SK-N-SH (cell line): ENCODE measurements around the gene ATOSA. TPM values are rescaled to one million over a fixed set of nuclear protein-coding genes. Genes with fewer than 3 reads are reported as not detected.

ENCODE experiments used
- CTCF ChIA-PET: fragments of 300-600, 350-600 bp; formaldehyde crosslinking; extraction: SDS; loops from one replicate; lab custom pipeline; 2021; lab: Yijun Ruan, JAX
- POLR2A ChIA-PET: fragments of 350-600 bp; sonication (Branson Sonifier 250); formaldehyde crosslinking; extraction: SDS; loops from one replicate; lab custom pipeline; 2020; ENCODE audit warnings: antibody characterized with exemption, inconsistent platforms; lab: Yijun Ruan, JAX
- DNase-seq: peaks from one replicate; pipeline ENCODE4 v3.0.0; 2012
- H2AFZ ChIP-seq: fragments of 200-600 bp; sonication (generic); 2 replicates; pipeline ENCODE4 v1.8.1; 2016; ENCODE audit warnings: antibody characterized with exemption, mild to moderate bottlenecking, low read depth
- H3F3A ChIP-seq: fragments of 200-600 bp; sonication (generic); replicated peaks from 2 replicates; pipeline ENCODE3; 2016; ENCODE audit warnings: antibody characterized with exemption, mild to moderate bottlenecking; ENCODE audit not compliant: insufficient read depth
- H3K27ac ChIP-seq, 2 experiments: fragments of 200-500 bp in 1 of 2; fragments of 200-600 bp in 1 of 2; sonication (Bioruptor generic) in 1 of 2; sonication (generic), shearing (Covaris generic) in 1 of 2; 2 replicates each; pipeline versions ENCODE4 v1.5.1 to v1.6.1; 2014 to 2016; ENCODE audit warnings: low read depth in 2 of 2, inconsistent platforms in 1 of 2, low read length in 1 of 2, mild to moderate bottlenecking in 1 of 2, mixed read lengths in 1 of 2
- H3K27me3 ChIP-seq: fragments of 200-600 bp; sonication (generic), shearing (Covaris generic); 2 replicates; pipeline ENCODE4 v1.6.1; 2016; ENCODE audit warnings: mixed run types; ENCODE audit not compliant: insufficient read depth
- H3K36me3 ChIP-seq, 2 experiments: fragments of 200-500 bp in 1 of 2; fragments of 200-600 bp in 1 of 2; sonication (Bioruptor generic) in 1 of 2; sonication (generic) in 1 of 2; replicated peaks in 1 of 2; 2 replicates each; pipeline versions ENCODE3 to v1.5.1; 2014 to 2016; ENCODE audit warnings: low read length in 1 of 2, mild to moderate bottlenecking in 1 of 2; ENCODE audit not compliant: insufficient read depth in 2 of 2, control insufficient read depth in 1 of 2
- H3K4me1 ChIP-seq, 2 experiments: fragments of 200-500 bp in 1 of 2; fragments of 200-600 bp in 1 of 2; sonication (Bioruptor generic) in 1 of 2; sonication (generic), shearing (Covaris generic) in 1 of 2; 2 replicates each; pipeline versions ENCODE4 v1.5.1 to v1.6.1; 2014 to 2016; ENCODE audit warnings: low read depth in 1 of 2, low read length in 1 of 2, mixed run types in 1 of 2; ENCODE audit not compliant: insufficient read depth in 2 of 2, control insufficient read depth in 1 of 2
- H3K4me2 ChIP-seq: fragments of 200-600 bp; sonication (generic), shearing (Covaris generic); 2 replicates; pipeline ENCODE4 v1.6.1; 2017; ENCODE audit warnings: mixed run types
- H3K4me3 ChIP-seq, 2 experiments: fragments of 200-500 bp in 1 of 2; fragments of 200-600 bp in 1 of 2; sonication (Bioruptor generic) in 1 of 2; sonication (generic), shearing (Covaris generic) in 1 of 2; 2 replicates each; pipeline versions ENCODE4 v1.5.1 to v1.8.1; 2014 to 2016; ENCODE audit warnings: low read depth in 2 of 2, inconsistent platforms in 1 of 2, low read length in 1 of 2, mild to moderate bottlenecking in 1 of 2, mixed read lengths in 1 of 2, moderate library complexity in 1 of 2
- H3K79me2 ChIP-seq: fragments of 200-600 bp; sonication (generic); 2 replicates; pipeline ENCODE4 v1.8.1; 2017; ENCODE audit warnings: mild to moderate bottlenecking; ENCODE audit not compliant: insufficient read depth
- H3K9ac ChIP-seq: fragments of 200-600 bp; sonication (generic); 2 replicates; pipeline ENCODE4 v1.6.1; 2017; ENCODE audit warnings: mixed run types
- H3K9me2 ChIP-seq: fragments of 200-600 bp; sonication (generic); 2 replicates; pipeline ENCODE4 v1.6.1; 2017; ENCODE audit warnings: mixed run types
- H3K9me3 ChIP-seq: fragments of 200-600 bp; sonication (generic); 2 replicates; pipeline ENCODE4 v1.6.1; 2017; ENCODE audit warnings: mixed run types, mild to moderate bottlenecking, moderate library complexity
- H4K20me1 ChIP-seq: fragments of 200-600 bp; sonication (generic); 2 replicates; pipeline ENCODE4 v1.6.1; 2017; ENCODE audit warnings: mild to moderate bottlenecking, mixed run types; ENCODE audit not compliant: insufficient read depth
- EP300 ChIP-seq, 2 experiments: IDR thresholded peaks; 2 replicates each; pipeline versions ENCODE4 v1.4.0 to v1.6.1; 2012; ENCODE audit warnings: borderline replicate concordance in 1 of 2, low read depth in 1 of 2, low read length in 1 of 2
- FOSL2 ChIP-seq: IDR thresholded peaks from 2 replicates; pipeline ENCODE4 v1.4.0; 2012; ENCODE audit warnings: low read depth, mild to moderate bottlenecking, moderate library complexity, borderline replicate concordance
- FOXJ3 ChIP-seq: sonication (generic); formaldehyde crosslinking; IDR thresholded peaks from 2 replicates; pipeline ENCODE4 v1.5.1; 2020; ENCODE audit warnings: mild to moderate bottlenecking, missing genetic modification reagents
- GABPA ChIP-seq: IDR thresholded peaks from 2 replicates; pipeline ENCODE4 v1.4.0; 2012; ENCODE audit warnings: low read depth, mild to moderate bottlenecking
- GATA2 ChIP-seq: sonication (generic); formaldehyde crosslinking; IDR thresholded peaks from 2 replicates; pipeline ENCODE4 v1.5.0; 2020; ENCODE audit warnings: mild to moderate bottlenecking, missing genetic modification reagents
- MEF2A ChIP-seq: IDR thresholded peaks from 2 replicates; pipeline ENCODE4 v1.4.0; 2012; ENCODE audit warnings: low read depth, borderline replicate concordance
- NRF1 ChIP-seq: IDR thresholded peaks from 2 replicates; pipeline ENCODE4 v1.6.1; 2012; ENCODE audit warnings: low read depth, mild to moderate bottlenecking, low read length
- RAD21 ChIP-seq: IDR thresholded peaks from 2 replicates; pipeline ENCODE4 v1.6.1; 2012; ENCODE audit warnings: mild to moderate bottlenecking, low read length
- RFX5 ChIP-seq: IDR thresholded peaks from 2 replicates; pipeline ENCODE4 v1.6.1; 2012; ENCODE audit warnings: mild to moderate bottlenecking, improper control_type of control experiment, low read length
- RXRA ChIP-seq: IDR thresholded peaks from 2 replicates; pipeline ENCODE4 v1.4.0; 2012; ENCODE audit warnings: low read depth, mild to moderate bottlenecking, borderline replicate concordance
- SIN3A ChIP-seq: IDR thresholded peaks from 2 replicates; pipeline ENCODE4 v1.6.1; 2012; ENCODE audit warnings: low read depth, mild to moderate bottlenecking, low read length, moderate library complexity, borderline replicate concordance
- TAF1 ChIP-seq: IDR thresholded peaks from 2 replicates; pipeline ENCODE4 v1.6.1; 2012; ENCODE audit warnings: low read depth, mild to moderate bottlenecking, low read length, moderate library complexity, borderline replicate concordance
- YY1 ChIP-seq: IDR thresholded peaks from 2 replicates; pipeline ENCODE4 v1.4.0; 2012; ENCODE audit warnings: low read depth, mild to moderate bottlenecking
- polyA plus RNA-seq, 3 experiments: library from polyadenylated mRNA; depleted of rRNA; stranded (reverse); fragments of >200 nt; gene quantifications; 2 replicates each; pipeline ENCODE4 v1.2.3, GENCODE V29; 2012
- TF ChIP-seq, protein P1 (sequence below): IDR thresholded peaks from 2 replicates; pipeline ENCODE4 v1.6.1; 2012; ENCODE audit warnings: mild to moderate bottlenecking, low read depth, low read length, moderate library complexity
- TF ChIP-seq, protein P2 (sequence below): IDR thresholded peaks from 2 replicates; pipeline ENCODE4 v1.4.0; 2012; ENCODE audit warnings: low read depth, borderline replicate concordance
- TF ChIP-seq, protein P3 (sequence below): IDR thresholded peaks from 2 replicates; pipeline ENCODE4 v1.4.0; 2012; ENCODE audit warnings: low read depth
- TF ChIP-seq, protein P4 (sequence below): IDR thresholded peaks from 2 replicates; pipeline ENCODE4 v1.4.0; 2012; ENCODE audit warnings: low read depth, borderline replicate concordance
- TF ChIP-seq, protein P5 (sequence below): IDR thresholded peaks from 2 replicates; pipeline ENCODE4; 2012

ATOSA gene
- polyA plus RNA-seq, 1 of the 3 experiments (the other 2 are of a cell fraction): 7.4 TPM

DNA sequence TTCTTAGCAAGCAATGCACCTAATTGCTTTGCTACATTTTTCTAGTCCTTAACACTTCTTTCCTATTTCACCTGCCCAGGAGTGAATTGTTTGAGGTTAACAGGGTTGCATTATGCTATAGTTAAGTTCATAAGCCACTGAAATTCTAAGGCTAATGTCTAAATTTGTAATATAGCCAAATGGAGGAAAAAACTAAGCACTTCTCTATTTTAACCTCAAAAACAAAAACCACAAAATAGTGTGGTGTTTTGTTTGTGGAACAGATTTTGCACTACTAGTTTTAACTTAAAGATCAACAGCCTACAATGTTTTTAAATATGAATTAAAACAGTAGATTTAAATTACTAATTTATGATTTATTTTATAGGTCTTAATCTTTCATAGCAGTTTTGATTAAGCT, 5.5 kb downstream of the ATOSA start:
- Histone ChIP-seq H3K9me2 (no peaks in the 10 kb centered on the region), H3K4me1 (peaks cover 3 to 9% of the 10 kb centered on the region in 2 experiments; a peak in 2 of 4 replicates), H3K79me2 (peaks cover 15% of the 10 kb centered on the region; the same call in 1 of the 2 replicates), H3K27ac (no peak overlapping the region), H3K4me3 (no peak overlapping the region), H3F3A (peaks cover 5% of the 10 kb centered on the region), H3K36me3 (peaks cover 35 to 56% of the 10 kb centered on the region in 2 experiments), H3K9ac (no peak overlapping the region), H2AFZ (no peak overlapping the region), H3K9me3 (no peaks in the 10 kb centered on the region), H4K20me1 (no peaks in the 10 kb centered on the region), H3K4me2 (no peak overlapping the region), H3K27me3 (no peaks in the 10 kb centered on the region)
- ChIA-PET POLR2A (no interaction called here), CTCF (interaction anchor here (1.3 kb wide), 2 partner anchors 9 to 62 kb away, joined by 3 to 4 read pairs; no protein-coding TSS in a partner anchor)
- DNase-seq: no peak
- no peak for TF ChIP-seq NRF1
- no peak for TF ChIP-seq FOSL2
- TF ChIP-seq MEF2A: no peak
- TF ChIP-seq YY1: no peak
- TF ChIP-seq, protein P1, sequence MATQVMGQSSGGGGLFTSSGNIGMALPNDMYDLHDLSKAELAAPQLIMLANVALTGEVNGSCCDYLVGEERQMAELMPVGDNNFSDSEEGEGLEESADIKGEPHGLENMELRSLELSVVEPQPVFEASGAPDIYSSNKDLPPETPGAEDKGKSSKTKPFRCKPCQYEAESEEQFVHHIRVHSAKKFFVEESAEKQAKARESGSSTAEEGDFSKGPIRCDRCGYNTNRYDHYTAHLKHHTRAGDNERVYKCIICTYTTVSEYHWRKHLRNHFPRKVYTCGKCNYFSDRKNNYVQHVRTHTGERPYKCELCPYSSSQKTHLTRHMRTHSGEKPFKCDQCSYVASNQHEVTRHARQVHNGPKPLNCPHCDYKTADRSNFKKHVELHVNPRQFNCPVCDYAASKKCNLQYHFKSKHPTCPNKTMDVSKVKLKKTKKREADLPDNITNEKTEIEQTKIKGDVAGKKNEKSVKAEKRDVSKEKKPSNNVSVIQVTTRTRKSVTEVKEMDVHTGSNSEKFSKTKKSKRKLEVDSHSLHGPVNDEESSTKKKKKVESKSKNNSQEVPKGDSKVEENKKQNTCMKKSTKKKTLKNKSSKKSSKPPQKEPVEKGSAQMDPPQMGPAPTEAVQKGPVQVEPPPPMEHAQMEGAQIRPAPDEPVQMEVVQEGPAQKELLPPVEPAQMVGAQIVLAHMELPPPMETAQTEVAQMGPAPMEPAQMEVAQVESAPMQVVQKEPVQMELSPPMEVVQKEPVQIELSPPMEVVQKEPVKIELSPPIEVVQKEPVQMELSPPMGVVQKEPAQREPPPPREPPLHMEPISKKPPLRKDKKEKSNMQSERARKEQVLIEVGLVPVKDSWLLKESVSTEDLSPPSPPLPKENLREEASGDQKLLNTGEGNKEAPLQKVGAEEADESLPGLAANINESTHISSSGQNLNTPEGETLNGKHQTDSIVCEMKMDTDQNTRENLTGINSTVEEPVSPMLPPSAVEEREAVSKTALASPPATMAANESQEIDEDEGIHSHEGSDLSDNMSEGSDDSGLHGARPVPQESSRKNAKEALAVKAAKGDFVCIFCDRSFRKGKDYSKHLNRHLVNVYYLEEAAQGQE: no peak
- TF ChIP-seq, protein P2, sequence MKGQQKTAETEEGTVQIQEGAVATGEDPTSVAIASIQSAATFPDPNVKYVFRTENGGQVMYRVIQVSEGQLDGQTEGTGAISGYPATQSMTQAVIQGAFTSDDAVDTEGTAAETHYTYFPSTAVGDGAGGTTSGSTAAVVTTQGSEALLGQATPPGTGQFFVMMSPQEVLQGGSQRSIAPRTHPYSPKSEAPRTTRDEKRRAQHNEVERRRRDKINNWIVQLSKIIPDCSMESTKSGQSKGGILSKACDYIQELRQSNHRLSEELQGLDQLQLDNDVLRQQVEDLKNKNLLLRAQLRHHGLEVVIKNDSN: no peak
- TF ChIP-seq TAF1: no peak
- TF ChIP-seq RFX5: no peak
- TF ChIP-seq, protein P3, sequence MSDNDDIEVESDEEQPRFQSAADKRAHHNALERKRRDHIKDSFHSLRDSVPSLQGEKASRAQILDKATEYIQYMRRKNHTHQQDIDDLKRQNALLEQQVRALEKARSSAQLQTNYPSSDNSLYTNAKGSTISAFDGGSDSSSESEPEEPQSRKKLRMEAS: no peak
- TF ChIP-seq RXRA: no peak
- no peak for TF ChIP-seq FOXJ3 (CRISPR knock-in tag)
- TF ChIP-seq GABPA: no peak
- TF ChIP-seq, protein P4, sequence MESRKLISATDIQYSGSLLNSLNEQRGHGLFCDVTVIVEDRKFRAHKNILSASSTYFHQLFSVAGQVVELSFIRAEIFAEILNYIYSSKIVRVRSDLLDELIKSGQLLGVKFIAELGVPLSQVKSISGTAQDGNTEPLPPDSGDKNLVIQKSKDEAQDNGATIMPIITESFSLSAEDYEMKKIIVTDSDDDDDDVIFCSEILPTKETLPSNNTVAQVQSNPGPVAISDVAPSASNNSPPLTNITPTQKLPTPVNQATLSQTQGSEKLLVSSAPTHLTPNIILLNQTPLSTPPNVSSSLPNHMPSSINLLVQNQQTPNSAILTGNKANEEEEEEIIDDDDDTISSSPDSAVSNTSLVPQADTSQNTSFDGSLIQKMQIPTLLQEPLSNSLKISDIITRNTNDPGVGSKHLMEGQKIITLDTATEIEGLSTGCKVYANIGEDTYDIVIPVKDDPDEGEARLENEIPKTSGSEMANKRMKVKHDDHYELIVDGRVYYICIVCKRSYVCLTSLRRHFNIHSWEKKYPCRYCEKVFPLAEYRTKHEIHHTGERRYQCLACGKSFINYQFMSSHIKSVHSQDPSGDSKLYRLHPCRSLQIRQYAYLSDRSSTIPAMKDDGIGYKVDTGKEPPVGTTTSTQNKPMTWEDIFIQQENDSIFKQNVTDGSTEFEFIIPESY: no peak
- TF ChIP-seq RAD21: no peak
- no peak for TF ChIP-seq EP300 (IDR thresholded peaks at IDR 0.05; ENCODE audit: borderline replicate concordance in 1 of 2, low read depth in 1 of 2, low read length in 1 of 2)
- TF ChIP-seq, protein P5, sequence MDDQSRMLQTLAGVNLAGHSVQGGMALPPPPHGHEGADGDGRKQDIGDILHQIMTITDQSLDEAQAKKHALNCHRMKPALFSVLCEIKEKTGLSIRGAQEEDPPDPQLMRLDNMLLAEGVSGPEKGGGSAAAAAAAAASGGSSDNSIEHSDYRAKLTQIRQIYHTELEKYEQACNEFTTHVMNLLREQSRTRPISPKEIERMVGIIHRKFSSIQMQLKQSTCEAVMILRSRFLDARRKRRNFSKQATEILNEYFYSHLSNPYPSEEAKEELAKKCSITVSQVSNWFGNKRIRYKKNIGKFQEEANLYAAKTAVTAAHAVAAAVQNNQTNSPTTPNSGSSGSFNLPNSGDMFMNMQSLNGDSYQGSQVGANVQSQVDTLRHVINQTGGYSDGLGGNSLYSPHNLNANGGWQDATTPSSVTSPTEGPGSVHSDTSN: no peak
- TF ChIP-seq GATA2: no peak
- TF ChIP-seq SIN3A: no peak
